Neutrophil (primary cell): ENCODE data around the gene DENND1B.

Experiments used
- H3K27ac ChIP-seq: fragments of 200-600 bp; sonication (generic); 2 replicates; pipeline ENCODE4 v1.5.1; 2016; ENCODE audit warnings: mild to moderate bottlenecking, moderate library complexity
- H3K27me3 ChIP-seq: fragments of 200-600 bp; sonication (generic); 2 replicates; pipeline ENCODE4 v1.6.0; 2016; ENCODE audit warnings: mild to moderate bottlenecking
- H3K36me3 ChIP-seq: fragments of 200-600 bp; sonication (generic); 2 replicates; pipeline ENCODE4 v1.5.1; 2017
- H3K4me1 ChIP-seq, 2 experiments: fragments of 200-600 bp in 1 of 2; sonication (generic) in 1 of 2; 1 replicate in 1 of 2; 2 replicates in 1 of 2; pipeline versions ENCODE4 v1.5.1 to v1.6.1; 2013 to 2016; ENCODE audit warnings: low read depth in 1 of 2, low read length in 1 of 2, mild to moderate bottlenecking in 1 of 2, moderate library complexity in 1 of 2; ENCODE audit not compliant: control insufficient read depth in 1 of 2, insufficient read depth in 1 of 2
- H3K4me3 ChIP-seq, 2 experiments: fragments of 200-600 bp in 1 of 2; sonication (generic) in 1 of 2; 1 replicate in 1 of 2; 2 replicates in 1 of 2; pipeline ENCODE4 v1.5.1; 2013 to 2016; ENCODE audit warnings: low read depth in 1 of 2, low read length in 1 of 2, mild to moderate bottlenecking in 1 of 2, moderate library complexity in 1 of 2
- H3K9me3 ChIP-seq: fragments of 200-600 bp; sonication (generic); 2 replicates; pipeline ENCODE4 v1.5.1; 2016
- TF ChIP-seq, protein P1 (sequence below): fragments of 200-600 bp; sonication (generic); IDR thresholded peaks from 2 replicates; pipeline ENCODE4 v1.5.1; 2016; ENCODE audit warnings: antibody characterized with exemption

DENND1B gene

DNA sequence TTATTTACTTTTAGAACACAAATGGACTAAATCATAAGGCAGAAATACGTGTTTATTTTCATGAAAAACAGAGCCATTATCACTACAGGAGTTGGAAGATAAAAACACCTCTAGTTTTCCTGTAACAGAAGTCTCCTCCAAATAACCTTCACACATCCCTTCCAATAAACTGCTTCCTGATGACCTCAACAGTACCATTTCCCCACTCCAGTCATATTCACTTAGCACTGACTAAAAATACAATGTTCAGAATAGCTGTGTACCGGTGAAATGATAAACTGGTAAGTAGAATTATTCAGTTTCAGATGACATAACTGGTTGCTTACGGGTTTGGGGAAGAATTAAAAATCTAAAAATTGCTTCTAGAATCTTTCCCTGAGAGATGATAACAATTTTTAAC lies 137.9 kb downstream of the DENND1B start:
- Histone ChIP-seq H3K27ac (no peak overlapping the region), H3K36me3 (peaks cover 20% of the 10 kb centered on the region), H3K27me3 (no peaks in the 10 kb centered on the region), H3K4me1 (no peaks in the 10 kb centered on the region), H3K4me3 (no peak overlapping the region), H3K9me3 (no peaks in the 10 kb centered on the region)
- TF ChIP-seq, protein P1, sequence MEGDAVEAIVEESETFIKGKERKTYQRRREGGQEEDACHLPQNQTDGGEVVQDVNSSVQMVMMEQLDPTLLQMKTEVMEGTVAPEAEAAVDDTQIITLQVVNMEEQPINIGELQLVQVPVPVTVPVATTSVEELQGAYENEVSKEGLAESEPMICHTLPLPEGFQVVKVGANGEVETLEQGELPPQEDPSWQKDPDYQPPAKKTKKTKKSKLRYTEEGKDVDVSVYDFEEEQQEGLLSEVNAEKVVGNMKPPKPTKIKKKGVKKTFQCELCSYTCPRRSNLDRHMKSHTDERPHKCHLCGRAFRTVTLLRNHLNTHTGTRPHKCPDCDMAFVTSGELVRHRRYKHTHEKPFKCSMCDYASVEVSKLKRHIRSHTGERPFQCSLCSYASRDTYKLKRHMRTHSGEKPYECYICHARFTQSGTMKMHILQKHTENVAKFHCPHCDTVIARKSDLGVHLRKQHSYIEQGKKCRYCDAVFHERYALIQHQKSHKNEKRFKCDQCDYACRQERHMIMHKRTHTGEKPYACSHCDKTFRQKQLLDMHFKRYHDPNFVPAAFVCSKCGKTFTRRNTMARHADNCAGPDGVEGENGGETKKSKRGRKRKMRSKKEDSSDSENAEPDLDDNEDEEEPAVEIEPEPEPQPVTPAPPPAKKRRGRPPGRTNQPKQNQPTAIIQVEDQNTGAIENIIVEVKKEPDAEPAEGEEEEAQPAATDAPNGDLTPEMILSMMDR: no peak

DNA sequence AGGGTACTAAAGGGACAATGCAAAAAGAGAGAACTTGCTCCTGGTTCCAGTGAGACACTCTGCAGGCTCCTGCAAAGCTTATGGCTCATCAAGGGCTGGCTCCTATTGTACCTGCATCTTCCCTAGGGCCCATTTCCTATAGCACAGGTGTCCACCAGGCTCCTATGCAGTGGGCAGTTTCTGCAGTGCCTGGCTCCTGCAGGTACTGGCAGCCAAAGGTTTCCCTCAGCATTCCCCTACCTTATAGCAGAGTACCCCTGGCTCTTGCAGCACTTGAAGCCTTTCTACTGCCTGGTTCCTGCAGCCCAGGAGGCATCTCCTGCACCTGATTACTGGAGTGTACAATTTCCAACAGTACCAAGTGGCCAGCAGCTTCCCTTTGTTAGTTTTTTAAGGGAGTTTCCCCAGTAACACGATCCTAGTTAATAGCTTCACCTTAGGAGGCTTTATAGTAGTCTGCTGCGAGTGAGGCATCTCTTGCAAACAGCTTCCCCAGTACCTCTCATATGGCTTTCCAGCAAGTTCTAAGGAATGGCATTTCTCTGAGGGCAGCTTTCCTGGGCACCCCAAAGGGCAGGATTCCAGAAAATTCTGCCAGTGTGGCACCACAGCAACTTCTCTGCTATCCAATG lies 141.7 kb downstream of the DENND1B start:
- Histone ChIP-seq H3K4me3 (no peak overlapping the region), H3K4me1 (no peaks in the 10 kb centered on the region), H3K9me3 (no peaks in the 10 kb centered on the region), H3K27ac (no peak overlapping the region), H3K36me3 (no peaks in the 10 kb centered on the region), H3K27me3 (no peaks in the 10 kb centered on the region)
- TF ChIP-seq, protein P1: no peak

DNA sequence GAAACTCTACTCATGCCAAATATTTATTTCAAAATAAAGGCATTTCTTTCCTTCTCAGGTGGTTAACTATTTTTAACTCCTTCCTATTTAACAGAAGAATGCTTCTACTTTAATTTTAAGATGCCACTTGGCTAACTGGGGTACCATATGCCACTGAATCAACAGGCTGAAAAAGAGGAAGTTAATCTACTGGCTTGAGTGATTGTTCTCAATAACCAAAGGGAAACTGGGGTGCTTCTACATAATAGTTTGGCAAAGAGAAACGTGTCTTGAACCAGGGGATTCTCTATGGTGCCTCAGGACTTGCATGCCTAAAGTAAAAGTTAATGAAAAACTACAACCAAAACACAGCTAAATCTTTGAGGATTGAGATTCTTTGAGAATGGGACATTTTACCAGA lies 142.6 kb downstream of the DENND1B start:
- H3K4me1 ChIP-seq: no peaks in the 10 kb centered on the region
- H3K27me3 ChIP-seq: no peaks in the 10 kb centered on the region
- H3K9me3 ChIP-seq: no peaks in the 10 kb centered on the region
- TF ChIP-seq, protein P1: no peak
- no peak overlapping the region for H3K27ac ChIP-seq
- H3K4me3 ChIP-seq: no peak overlapping the region
- no peaks in the 10 kb centered on the region for H3K36me3 ChIP-seq

DNA sequence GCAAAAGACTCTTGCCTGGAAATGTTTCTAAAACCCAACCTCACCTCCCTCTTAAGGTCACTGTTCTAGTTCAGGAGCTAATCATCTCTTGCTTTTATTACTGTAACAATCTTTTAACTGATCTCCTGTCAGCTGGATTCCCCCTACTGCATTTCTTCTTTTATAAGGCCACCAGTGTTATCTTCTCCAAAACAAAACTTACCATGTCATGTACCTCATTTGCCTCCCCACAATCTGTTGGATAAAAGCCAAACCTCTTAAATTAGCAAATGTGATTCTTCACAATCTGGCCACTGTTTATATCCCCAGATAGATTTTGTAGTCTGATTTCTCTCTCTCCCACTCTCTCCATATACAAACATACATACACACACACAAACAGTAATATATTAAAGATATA lies 143.3 kb downstream of the DENND1B start:
- no peaks in the 10 kb centered on the region for H3K36me3 ChIP-seq
- TF ChIP-seq, protein P1: no peak

DNA sequence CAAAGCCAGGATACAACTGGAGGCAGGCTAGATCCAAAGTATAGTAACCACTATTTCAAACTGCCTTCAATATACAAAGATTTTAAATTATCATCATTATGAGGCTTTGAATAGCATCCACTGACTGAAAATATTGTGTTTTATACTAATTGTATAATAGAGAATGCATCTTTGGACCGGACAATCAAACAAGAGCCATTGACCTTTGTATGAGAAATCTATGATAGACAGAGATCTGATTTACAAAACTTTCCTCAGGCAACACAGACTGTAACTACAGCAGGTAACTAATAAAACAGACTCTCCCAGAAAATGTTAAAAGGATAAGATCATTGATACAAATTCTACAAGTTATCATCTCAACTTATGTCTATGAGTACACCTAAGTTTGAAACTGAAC lies 152.9 kb downstream of the DENND1B start:
- Histone ChIP-seq H3K9me3 (no peaks in the 10 kb centered on the region), H3K4me3 (no peak overlapping the region), H3K27me3 (no peaks in the 10 kb centered on the region), H3K27ac (no peak overlapping the region), H3K4me1 (no peaks in the 10 kb centered on the region), H3K36me3 (peaks cover 2% of the 10 kb centered on the region)
- TF ChIP-seq, protein P1: no peak

More for the DNA sequence above, 143.3 kb downstream of the DENND1B start:
- Histone ChIP-seq H3K4me1 (no peaks in the 10 kb centered on the region), H3K4me3 (no peak overlapping the region), H3K27ac (no peak overlapping the region), H3K27me3 (no peaks in the 10 kb centered on the region), H3K9me3 (no peaks in the 10 kb centered on the region)
